ENCODE results near the gene ATP9B.

The ATP9B gene

DNA sequence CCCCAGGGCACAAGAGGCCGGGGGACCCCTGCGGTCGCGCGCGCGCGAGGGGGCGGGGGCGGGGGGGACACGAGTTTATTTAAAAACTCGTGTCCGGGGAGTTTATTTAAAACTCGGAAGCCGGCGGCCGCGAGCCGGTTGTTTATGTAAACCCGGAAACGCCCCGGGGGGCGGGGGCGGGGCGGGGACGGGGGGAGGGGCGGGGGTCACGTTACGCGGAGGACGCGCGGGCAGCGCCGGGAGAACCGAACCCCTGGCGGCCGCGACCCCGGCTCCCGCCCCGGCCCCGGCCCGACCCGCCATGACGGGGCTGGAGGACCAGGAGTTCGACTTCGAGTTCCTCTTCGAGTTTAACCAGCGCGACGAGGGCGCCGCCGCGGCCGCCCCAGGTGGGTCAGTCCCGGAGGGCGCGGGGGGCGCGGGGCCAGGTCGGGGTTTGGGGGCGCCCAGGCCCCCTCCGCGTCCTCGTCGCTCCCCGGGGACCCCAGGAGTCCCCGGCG lies 330.9 kb downstream of the ATP9B start:
- H3K4me3 ChIP-seq (ENCODE audit: low read length), result peak overlapping the region; percentile 44
- no peaks in the 10 kb centered on the region for H3K27me3 ChIP-seq (ENCODE audit: control insufficient read depth, insufficient read depth, low read length)
- H3K27ac ChIP-seq (ENCODE audit: low read depth, low read length), result no peak overlapping the region
- H3K9ac ChIP-seq (ENCODE audit: low read length), result no peak overlapping the region
- no peaks in the 10 kb centered on the region for H3K36me3 ChIP-seq (ENCODE audit: control insufficient read depth, insufficient read depth, low read length)
- H3K4me1 ChIP-seq (ENCODE audit: control insufficient read depth, insufficient read depth, low read length), result peaks cover 17% of the 10 kb centered on the region

DNA sequence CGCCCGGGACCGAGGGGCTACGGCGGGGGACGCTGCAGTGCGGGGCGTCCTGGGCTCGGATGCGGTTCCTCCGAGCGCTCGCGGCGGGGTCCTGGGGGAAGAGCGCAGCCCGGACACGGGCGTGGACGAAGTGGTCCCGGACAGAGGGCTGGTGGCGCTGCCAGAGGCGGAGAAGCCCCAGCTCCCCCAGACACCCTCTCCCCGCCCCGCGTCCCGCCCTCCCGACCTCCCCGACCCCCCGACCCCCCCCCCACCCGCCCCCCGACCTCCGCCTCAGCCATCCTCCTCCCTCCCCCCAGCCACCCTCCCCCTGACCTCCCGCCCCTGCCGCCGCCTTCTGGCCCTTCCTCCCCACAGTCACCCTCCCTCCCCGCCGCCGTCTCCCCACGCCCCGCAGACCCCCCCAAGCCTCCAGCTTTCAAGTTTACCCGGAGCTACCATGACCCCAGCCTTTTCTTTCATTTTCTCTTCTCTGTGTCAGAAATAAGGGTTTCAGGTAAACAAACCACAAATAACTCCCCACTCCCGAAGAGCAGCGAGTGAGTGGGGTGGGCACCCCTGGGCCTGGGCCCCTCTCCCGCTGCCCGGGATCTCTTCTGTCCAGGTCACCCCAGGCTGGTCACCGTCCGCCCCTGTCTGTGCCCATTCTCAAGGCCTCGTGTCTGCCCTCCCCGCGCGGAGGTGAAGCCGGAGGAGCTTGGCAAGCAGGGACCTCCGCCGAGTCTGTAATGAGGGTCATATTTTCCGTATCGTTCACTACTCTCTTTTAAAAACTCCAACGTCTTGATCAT lies 331.6 kb downstream of the ATP9B start:
- Histone ChIP-seq H3K4me3 (ENCODE audit: low read length) (peak overlapping the region; percentile 44), H3K9ac (ENCODE audit: low read length) (no peak overlapping the region), H3K27ac (ENCODE audit: low read depth, low read length) (peak overlapping the region; percentile 51), H3K4me1 (ENCODE audit: control insufficient read depth, insufficient read depth, low read length) (peaks cover 17% of the 10 kb centered on the region), H3K36me3 (ENCODE audit: control insufficient read depth, insufficient read depth, low read length) (no peaks in the 10 kb centered on the region), H3K27me3 (ENCODE audit: control insufficient read depth, insufficient read depth, low read length) (no peaks in the 10 kb centered on the region)

DNA sequence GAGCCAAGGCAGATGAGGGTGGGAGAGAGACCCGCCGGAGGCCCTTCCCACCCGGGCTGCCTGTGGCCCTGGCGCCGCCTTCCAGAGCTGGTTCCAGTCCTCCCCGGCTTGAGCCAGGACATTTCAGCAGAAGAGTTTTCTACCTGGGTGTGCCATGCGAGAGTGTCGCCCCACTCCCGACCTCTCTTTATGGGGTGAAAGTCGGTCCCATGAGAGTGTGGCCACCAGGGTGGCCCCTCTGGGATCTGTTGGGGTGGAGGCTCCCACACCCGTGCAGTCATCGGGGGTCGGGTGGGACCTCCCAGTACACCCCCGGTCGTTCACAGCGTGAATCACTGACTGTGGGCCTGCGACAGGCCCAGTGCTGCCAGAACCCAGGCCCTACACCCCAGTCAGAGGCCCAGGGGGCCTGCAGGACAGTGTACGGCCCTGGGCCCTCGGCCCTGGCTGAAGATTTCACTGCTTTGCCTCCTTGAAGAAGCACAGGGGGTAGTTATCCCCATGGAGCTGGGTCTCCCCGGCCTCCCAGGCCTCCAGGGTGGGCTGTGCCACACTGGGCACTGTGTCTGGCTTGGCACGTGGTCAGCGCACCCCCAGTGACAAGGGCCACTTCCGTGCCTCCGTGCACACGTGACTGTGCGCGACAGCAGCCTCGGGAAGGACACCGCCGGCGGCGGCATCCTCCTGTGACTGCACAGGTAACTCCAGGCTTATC lies 332.5 kb downstream of the ATP9B start:
- Histone ChIP-seq H3K4me3 (ENCODE audit: low read length) (peak overlapping the region; percentile 26), H3K27ac (ENCODE audit: low read depth, low read length) (peak overlapping the region; percentile 32), H3K4me1 (ENCODE audit: control insufficient read depth, insufficient read depth, low read length) (peaks cover 17% of the 10 kb centered on the region), H3K9ac (ENCODE audit: low read length) (no peak overlapping the region), H3K36me3 (ENCODE audit: control insufficient read depth, insufficient read depth, low read length) (no peaks in the 10 kb centered on the region), H3K27me3 (ENCODE audit: control insufficient read depth, insufficient read depth, low read length) (no peaks in the 10 kb centered on the region)

DNA sequence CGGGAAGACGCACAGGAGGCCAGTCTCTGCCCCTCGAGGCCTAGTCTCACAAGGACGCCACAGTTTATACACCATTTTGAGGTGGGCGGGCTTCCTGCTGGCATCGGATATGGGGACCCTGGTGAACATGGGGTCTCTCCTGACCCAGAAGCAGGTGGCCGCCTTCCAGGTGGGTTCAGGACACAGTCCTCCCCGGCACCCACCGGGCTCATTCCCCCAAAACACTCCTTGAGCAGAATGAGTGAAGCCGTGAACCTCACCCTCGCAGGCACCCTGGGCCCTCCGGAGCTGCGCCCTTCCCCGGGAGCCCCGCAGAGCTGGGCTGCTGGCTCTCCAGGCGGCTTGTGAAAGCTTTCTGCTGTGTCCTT lies 333.0 kb downstream of the ATP9B start:
- H3K9ac ChIP-seq (ENCODE audit: low read length), result no peak overlapping the region
- H3K27ac ChIP-seq (ENCODE audit: low read depth, low read length), result no peak overlapping the region
- H3K36me3 ChIP-seq (ENCODE audit: control insufficient read depth, insufficient read depth, low read length), result no peaks in the 10 kb centered on the region
- no peaks in the 10 kb centered on the region for H3K27me3 ChIP-seq (ENCODE audit: control insufficient read depth, insufficient read depth, low read length)
- peak overlapping the region; percentile 26 for H3K4me3 ChIP-seq (ENCODE audit: low read length)
- H3K4me1 ChIP-seq (ENCODE audit: control insufficient read depth, insufficient read depth, low read length), result peaks cover 17% of the 10 kb centered on the region

DNA sequence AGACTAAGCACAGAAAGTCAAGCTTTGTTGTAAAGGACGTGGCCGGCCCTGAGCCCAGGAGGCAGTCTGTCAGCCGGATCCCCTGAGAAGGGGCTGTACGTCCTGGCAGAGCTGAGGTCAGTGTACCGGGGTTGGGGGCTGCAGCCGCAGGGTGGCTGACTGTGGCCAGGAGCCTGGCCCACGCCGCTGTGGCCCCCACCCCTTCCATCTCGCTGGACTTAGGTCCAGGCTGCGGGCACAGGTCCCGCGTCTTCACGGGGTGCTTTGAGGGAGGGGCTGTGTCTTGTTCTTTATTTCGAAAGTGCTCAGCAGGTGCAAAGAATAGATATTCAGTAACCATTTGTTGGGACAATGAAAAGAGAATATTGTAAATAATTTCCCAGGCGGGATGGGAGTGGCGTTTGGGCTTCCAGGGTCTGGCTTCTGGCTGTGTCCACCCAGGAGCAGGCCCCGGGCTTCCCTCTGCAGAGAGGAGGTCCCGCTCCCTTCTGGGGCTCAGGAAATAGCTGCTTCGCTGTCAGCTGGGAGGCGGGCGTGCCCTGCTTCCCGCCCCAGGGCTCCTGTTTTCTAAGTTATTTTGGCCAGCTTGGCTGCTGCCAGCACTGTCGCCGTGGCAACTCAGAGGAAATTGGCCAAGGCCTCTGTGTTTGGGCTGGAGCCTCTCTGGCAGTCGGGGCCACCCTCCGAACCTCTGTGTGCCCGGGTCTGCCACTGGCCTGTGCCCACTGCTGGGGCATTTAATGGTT lies 334.0 kb downstream of the ATP9B start:
- Histone ChIP-seq H3K9ac (ENCODE audit: low read length) (no peak overlapping the region), H3K27ac (ENCODE audit: low read depth, low read length) (peak overlapping the region; percentile 40), H3K4me3 (ENCODE audit: low read length) (peak overlapping the region; percentile 17), H3K36me3 (ENCODE audit: control insufficient read depth, insufficient read depth, low read length) (no peaks in the 10 kb centered on the region), H3K4me1 (ENCODE audit: control insufficient read depth, insufficient read depth, low read length) (peaks cover 17% of the 10 kb centered on the region), H3K27me3 (ENCODE audit: control insufficient read depth, insufficient read depth, low read length) (no peaks in the 10 kb centered on the region)

DNA sequence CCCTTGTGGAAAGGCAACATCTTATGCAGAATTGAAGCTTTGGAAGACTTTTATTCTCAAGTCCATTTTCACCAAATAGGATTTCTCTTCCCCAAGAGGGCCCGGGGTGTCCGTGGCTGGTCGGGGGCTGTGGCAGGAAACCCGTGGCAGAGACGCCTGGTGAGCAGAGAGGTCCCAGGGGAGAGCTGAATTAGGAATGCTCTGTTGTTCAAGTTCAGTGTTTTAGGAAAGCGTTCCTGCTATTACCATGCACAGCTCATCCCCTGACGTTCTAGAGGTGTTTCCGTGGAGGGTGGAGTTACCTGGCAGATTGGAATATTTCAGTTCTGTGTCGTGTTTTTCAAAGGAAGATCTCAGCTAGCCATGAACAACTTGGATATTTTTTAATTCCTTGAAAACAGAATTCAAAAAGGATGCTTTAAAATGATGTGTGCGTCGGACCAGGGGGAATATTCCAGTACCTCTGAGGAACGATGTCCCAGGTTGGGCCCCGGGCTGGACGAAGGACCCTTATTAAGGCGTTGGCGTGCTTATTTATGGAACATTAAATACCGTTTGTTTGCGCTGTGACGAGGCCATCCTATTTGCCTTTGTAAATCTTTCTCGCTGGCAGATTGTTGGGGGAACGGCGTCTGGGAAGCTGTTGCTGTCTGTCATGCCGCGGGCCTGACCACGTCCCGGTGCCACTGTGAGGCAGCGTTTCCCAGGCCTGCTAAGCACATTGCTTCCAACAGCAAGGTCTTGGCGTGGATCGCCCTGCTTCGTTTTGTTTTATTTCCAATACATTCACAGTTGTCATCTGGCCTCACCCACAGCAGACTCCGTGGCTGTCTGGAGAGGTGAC lies 334.8 kb downstream of the ATP9B start:
- Histone ChIP-seq H3K4me3 (ENCODE audit: low read length) (peak overlapping the region; percentile 17), H3K27me3 (ENCODE audit: control insufficient read depth, insufficient read depth, low read length) (no peaks in the 10 kb centered on the region), H3K9ac (ENCODE audit: low read length) (no peak overlapping the region), H3K27ac (ENCODE audit: low read depth, low read length) (peak overlapping the region; percentile 14), H3K4me1 (ENCODE audit: control insufficient read depth, insufficient read depth, low read length) (peaks cover 17% of the 10 kb centered on the region), H3K36me3 (ENCODE audit: control insufficient read depth, insufficient read depth, low read length) (no peaks in the 10 kb centered on the region)

DNA sequence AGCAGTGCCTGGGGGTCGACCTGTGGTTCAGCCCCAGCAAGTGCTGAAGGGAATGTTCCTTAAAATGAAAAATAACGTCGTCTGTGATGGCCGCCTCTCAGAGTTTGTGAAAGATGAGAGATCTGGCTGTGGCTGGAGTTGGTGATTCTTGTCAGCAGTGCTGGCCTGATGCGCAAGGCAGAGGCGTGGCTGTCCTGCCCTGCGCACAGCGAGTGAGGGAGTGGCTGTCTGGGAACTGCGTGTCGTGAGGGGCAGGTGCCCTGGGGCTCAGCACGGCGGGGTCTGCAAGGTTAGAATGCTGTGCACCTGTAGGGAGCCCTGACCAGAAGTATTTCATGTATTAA lies 335.3 kb downstream of the ATP9B start:
- Histone ChIP-seq H3K27ac (ENCODE audit: low read depth, low read length) (peak overlapping the region; percentile 14), H3K4me3 (ENCODE audit: low read length) (no peak overlapping the region), H3K4me1 (ENCODE audit: control insufficient read depth, insufficient read depth, low read length) (peaks cover 17% of the 10 kb centered on the region), H3K27me3 (ENCODE audit: control insufficient read depth, insufficient read depth, low read length) (no peaks in the 10 kb centered on the region), H3K36me3 (ENCODE audit: control insufficient read depth, insufficient read depth, low read length) (no peaks in the 10 kb centered on the region), H3K9ac (ENCODE audit: low read length) (no peak overlapping the region)

DNA sequence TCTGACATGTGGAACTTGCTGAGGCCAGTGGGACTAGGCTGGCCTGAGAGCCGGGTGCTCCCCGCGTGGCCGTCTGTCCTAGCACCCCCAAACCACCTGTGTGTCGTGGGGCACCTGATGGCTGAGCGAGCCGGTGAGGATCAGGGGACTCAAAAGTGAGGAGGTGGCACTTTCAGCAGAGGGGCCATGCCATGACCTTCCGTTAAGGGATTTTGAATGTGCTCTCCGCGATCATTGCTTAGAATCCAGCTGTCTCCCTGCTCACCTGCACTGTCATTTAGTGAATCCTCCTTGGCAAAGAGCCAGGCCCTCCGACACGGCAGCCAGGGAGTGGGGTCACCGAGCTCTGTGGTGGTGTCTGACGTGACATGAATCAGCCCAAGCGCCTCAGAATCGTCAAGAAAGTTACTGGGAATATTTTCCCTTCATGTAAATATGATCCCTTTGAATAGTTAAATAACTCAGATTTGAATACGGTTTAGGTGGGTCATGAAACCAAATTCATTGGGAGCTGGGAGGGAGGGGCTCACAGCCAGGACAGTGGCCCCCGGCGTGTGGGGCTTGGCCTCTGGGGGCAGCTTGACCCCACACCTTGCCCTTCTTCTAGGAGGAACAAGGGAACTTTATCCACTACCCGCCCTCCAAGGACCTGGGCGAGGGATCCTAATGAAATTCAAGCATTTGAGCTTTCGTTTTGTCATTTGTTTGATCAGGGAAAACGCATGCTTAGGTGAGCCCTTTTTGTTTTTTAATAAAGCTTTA lies 336.0 kb downstream of the ATP9B start:
- H3K27me3 ChIP-seq (ENCODE audit: control insufficient read depth, insufficient read depth, low read length), result no peaks in the 10 kb centered on the region
- H3K27ac ChIP-seq (ENCODE audit: low read depth, low read length), result no peak overlapping the region
- H3K4me3 ChIP-seq (ENCODE audit: low read length), result no peak overlapping the region
- no peak overlapping the region for H3K9ac ChIP-seq (ENCODE audit: low read length)
- H3K4me1 ChIP-seq (ENCODE audit: control insufficient read depth, insufficient read depth, low read length), result peaks cover 17% of the 10 kb centered on the region
- H3K36me3 ChIP-seq (ENCODE audit: control insufficient read depth, insufficient read depth, low read length), result no peaks in the 10 kb centered on the region

DNA sequence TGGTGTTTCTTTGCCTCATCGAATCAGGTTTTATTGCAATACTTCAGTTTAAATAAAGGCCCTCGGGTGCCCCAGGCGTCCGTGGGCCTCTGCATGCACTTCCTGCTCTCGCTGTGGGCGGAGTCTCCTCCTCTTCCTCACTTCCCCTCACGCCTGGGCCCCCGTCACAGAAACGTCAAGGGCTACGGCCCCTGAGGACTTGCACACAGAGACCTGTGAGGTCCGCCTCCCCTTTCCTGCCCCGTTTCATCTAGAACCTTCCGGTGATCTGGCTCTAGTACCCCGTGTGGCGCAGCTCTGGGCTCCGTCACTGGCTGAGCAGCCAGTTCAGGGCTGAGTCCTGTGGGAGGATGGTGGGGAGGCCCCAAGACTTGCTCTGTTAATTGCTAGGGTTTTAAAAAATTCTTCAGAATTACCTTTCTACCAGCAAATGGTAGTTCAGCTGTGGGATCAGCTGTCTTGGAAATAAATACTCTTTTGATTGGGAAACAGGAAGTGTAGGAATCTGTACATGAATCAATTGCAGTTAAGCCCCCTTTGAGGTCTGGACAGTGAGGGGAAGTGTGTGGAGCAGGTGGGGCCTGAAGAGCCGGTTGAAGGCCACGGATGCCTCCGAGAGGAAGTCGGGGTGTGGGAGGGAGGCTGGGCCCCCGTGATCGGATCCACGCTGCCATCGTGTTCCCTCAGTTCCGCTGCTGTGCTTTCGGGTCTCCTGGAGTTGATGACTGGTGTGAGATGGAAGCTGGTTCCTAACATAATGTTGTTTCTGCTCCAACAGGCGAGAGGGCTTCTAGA lies 336.8 kb downstream of the ATP9B start:
- Histone ChIP-seq H3K9ac (ENCODE audit: low read length) (no peak overlapping the region), H3K27me3 (ENCODE audit: control insufficient read depth, insufficient read depth, low read length) (no peaks in the 10 kb centered on the region), H3K36me3 (ENCODE audit: control insufficient read depth, insufficient read depth, low read length) (no peaks in the 10 kb centered on the region), H3K4me1 (ENCODE audit: control insufficient read depth, insufficient read depth, low read length) (peaks cover 17% of the 10 kb centered on the region), H3K4me3 (ENCODE audit: low read length) (no peak overlapping the region), H3K27ac (ENCODE audit: low read depth, low read length) (no peak overlapping the region)

DNA sequence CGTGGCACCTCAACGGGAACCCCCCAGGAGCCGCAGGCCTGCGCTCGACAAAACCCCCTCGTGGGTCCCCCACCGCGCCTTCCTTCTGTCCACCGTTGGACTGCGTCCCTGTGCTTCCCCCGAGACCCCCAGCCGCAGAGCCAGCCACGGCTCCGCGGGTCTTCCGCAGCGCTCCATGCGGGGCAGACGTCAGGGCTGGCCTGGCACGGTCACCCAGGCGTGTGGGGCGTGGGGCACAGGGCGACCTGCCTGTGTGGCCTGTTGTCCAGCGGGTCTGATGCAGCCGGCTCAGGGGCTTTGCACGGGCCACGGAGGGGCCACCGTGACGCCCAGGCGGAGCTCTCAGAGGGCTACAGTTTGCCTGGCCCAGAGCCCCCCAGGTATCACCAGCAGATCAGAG lies 337.5 kb downstream of the ATP9B start:
- Histone ChIP-seq H3K4me3 (ENCODE audit: low read length) (no peak overlapping the region), H3K27me3 (ENCODE audit: control insufficient read depth, insufficient read depth, low read length) (no peaks in the 10 kb centered on the region), H3K4me1 (ENCODE audit: control insufficient read depth, insufficient read depth, low read length) (peaks cover 17% of the 10 kb centered on the region), H3K27ac (ENCODE audit: low read depth, low read length) (no peak overlapping the region), H3K9ac (ENCODE audit: low read length) (no peak overlapping the region), H3K36me3 (ENCODE audit: control insufficient read depth, insufficient read depth, low read length) (no peaks in the 10 kb centered on the region)

DNA sequence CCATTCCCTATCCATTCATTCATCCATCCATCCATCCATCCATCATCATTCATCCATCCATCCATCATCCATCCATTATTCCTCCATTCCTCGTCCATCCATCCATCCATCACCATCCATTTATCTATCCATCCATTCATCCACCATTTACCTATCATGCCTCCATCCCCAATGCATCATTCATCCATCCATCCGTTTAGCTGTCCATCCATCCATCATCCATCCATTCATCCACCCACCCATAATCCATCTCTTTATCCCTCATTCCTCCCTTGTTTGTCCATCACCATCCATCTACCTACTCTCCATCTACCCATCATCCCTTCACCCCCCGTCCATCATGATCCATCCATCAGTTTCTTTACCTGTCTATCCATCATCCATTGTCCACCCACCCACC lies 340.1 kb downstream of the ATP9B start:
- Histone ChIP-seq H3K36me3 (ENCODE audit: control insufficient read depth, insufficient read depth, low read length) (no peaks in the 10 kb centered on the region), H3K9ac (ENCODE audit: low read length) (no peak overlapping the region), H3K4me1 (ENCODE audit: control insufficient read depth, insufficient read depth, low read length) (peaks cover 1% of the 10 kb centered on the region), H3K27ac (ENCODE audit: low read depth, low read length) (no peak overlapping the region), H3K4me3 (ENCODE audit: low read length) (no peak overlapping the region), H3K27me3 (ENCODE audit: control insufficient read depth, insufficient read depth, low read length) (no peaks in the 10 kb centered on the region)

Data from rectal smooth muscle tissue (tissue), 1 donor.